HFFc6 (cell line): ENCODE results near the gene NCLN. TPM values are rescaled to one million over a fixed set of nuclear protein-coding genes. Genes with fewer than 3 reads are reported as not detected.

ENCODE experiments used
- DNase-seq: peaks from one replicate; pipeline ENCODE4 v3.0.0-alpha.2; 2018
- H3K27ac Mint-ChIP-seq: 2 replicates; pipeline ENCODE4 v1.8.0; 2020; ENCODE audit warnings: mild to moderate bottlenecking, mixed read lengths
- H3K27me3 Mint-ChIP-seq: 2 replicates; pipeline ENCODE4 v1.8.0; 2021; ENCODE audit warnings: mild to moderate bottlenecking, moderate library complexity, mixed read lengths; ENCODE audit not compliant: insufficient read depth
- H3K36me3 Mint-ChIP-seq: 2 replicates; pipeline ENCODE4 v1.8.0; 2021; ENCODE audit warnings: low read depth, mixed read lengths
- H3K4me1 Mint-ChIP-seq: 2 replicates; pipeline ENCODE4 v1.8.0; 2020; ENCODE audit warnings: low read depth, mixed read lengths
- H3K4me3 Mint-ChIP-seq: 2 replicates; pipeline ENCODE4 v1.8.0; 2020; ENCODE audit warnings: mild to moderate bottlenecking, moderate library complexity, mixed read lengths
- H3K9me3 Mint-ChIP-seq: 2 replicates; pipeline ENCODE4 v1.8.0; 2020; ENCODE audit warnings: mild to moderate bottlenecking, mixed read lengths
- CTCF ChIP-seq: fragments of 200-600 bp; sonication (generic); IDR thresholded peaks from 2 replicates; pipeline ENCODE4 v1.5.0; 2021; ENCODE audit warnings: antibody characterized with exemption, mild to moderate bottlenecking
- long read RNA-seq: library from polyadenylated mRNA; unstranded; transcript quantifications from one replicate; pipeline ENCODE4 v2.0.0, GENCODE V29; 2019
- total RNA-seq, 6 experiments: library from RNA; stranded (reverse); fragmentation: NEBNext Ultra II Directional; extraction: Animal tissue kit (Norgen Biotek cat#: 25700); gene quantifications; 2 replicates in 1 of 6; 3 replicates in 5 of 6; pipeline ENCODE4 v1.2.3, GENCODE V29; 2021

NCLN gene
- total RNA-seq: 100 to 1,000 TPM in 4 of 6 experiments, 10 to 100 TPM in 2; 98.1 to 130 (median 106) TPM
- long read RNA-seq, full-length matches to known transcripts: 35 of 105 reads
- long read RNA-seq, partial matches to known transcripts: 9 of 105 reads
- long read RNA-seq, other reads (novel, unspliced or antisense): 61 of 105 reads

- peak; percentile 90 for DNase-seq
- no peak for TF ChIP-seq CTCF
- Mint-ChIP-seq H3K4me1 (peaks cover 21% of the 10 kb centered on the region), H3K27ac (peak within 1 kb of the TSS; percentile 90), H3K4me3 (peak within 1 kb of the TSS; percentile 99), H3K9me3 (no peaks in the 10 kb centered on the region), H3K36me3 (no peaks in the 10 kb centered on the region), H3K27me3 (peaks cover 2% of the 10 kb centered on the region; the same call in 1 of the 2 replicates)
Measured at GRCh38 chr19:3185461-3186159, at the start of gene NCLN. TSS of gene NCLN (plus strand) at chr19:3185930. CDS start at chr19:3186031, 101 bp downstream.

- H3K9me3 Mint-ChIP-seq: peaks cover 7% of the 10 kb centered on the region; the same call in 1 of the 2 replicates
- no peak within 1 kb of the TSS for H3K4me3 Mint-ChIP-seq
- DNase-seq: no peak
- no peaks in the 10 kb centered on the region for H3K27me3 Mint-ChIP-seq
- H3K36me3 Mint-ChIP-seq: peaks cover 9% of the 10 kb centered on the region
- peaks cover 29% of the 10 kb centered on the region for H3K4me1 Mint-ChIP-seq
- no peak for TF ChIP-seq CTCF
- peak within 1 kb of the TSS; percentile 24; the same call in 1 of the 2 replicates for H3K27ac Mint-ChIP-seq
Measured at GRCh38 chr19:3135961-3136683, 49.6 kb upstream of the NCLN start, which contains the start of gene GNA15. TSS of gene GNA15 (plus strand) at chr19:3136033. CDS start at chr19:3136451, 418 bp downstream.

- no peaks in the 10 kb centered on the region for H3K27me3 Mint-ChIP-seq
- no peak overlapping the region for H3K4me3 Mint-ChIP-seq
- peak overlapping the region; percentile 24; the same call in 1 of the 2 replicates for H3K27ac Mint-ChIP-seq
- peaks cover 7% of the 10 kb centered on the region; the same call in 1 of the 2 replicates for H3K9me3 Mint-ChIP-seq
- no peak for DNase-seq
- TF ChIP-seq CTCF: no peak
- peaks cover 9% of the 10 kb centered on the region for H3K36me3 Mint-ChIP-seq
- H3K4me1 Mint-ChIP-seq: peaks cover 30% of the 10 kb centered on the region
Measured at GRCh38 chr19:3136684-3137055, 49.1 kb upstream of the NCLN start.

- TF ChIP-seq CTCF: no peak
- H3K27ac Mint-ChIP-seq: peak overlapping the region; percentile 24; the same call in 1 of the 2 replicates
- H3K27me3 Mint-ChIP-seq: no peaks in the 10 kb centered on the region
- peaks cover 7% of the 10 kb centered on the region; the same call in 1 of the 2 replicates for H3K9me3 Mint-ChIP-seq
- H3K4me1 Mint-ChIP-seq: peaks cover 34% of the 10 kb centered on the region
- H3K4me3 Mint-ChIP-seq: no peak overlapping the region
- no peak for DNase-seq
- H3K36me3 Mint-ChIP-seq: peaks cover 9% of the 10 kb centered on the region
Measured at GRCh38 chr19:3137119-3137518, 48.6 kb upstream of the NCLN start.

GRCh38 chr19:3138268-3138667, 47.5 kb upstream of the NCLN start:
- no peak overlapping the region for H3K4me3 Mint-ChIP-seq
- H3K27ac Mint-ChIP-seq: no peak overlapping the region
- no peak for DNase-seq
- H3K27me3 Mint-ChIP-seq: no peaks in the 10 kb centered on the region; the same call in 1 of the 2 replicates
- TF ChIP-seq CTCF: no peak
- peaks cover 38% of the 10 kb centered on the region for H3K4me1 Mint-ChIP-seq
- H3K36me3 Mint-ChIP-seq: peaks cover 9% of the 10 kb centered on the region
- H3K9me3 Mint-ChIP-seq: peaks cover 7% of the 10 kb centered on the region; the same call in 1 of the 2 replicates
